Mesendoderm (in vitro differentiated cells): Measurements from ENCODE around the gene COL4A4.

Experiments used
- DNase-seq: peaks from one replicate; pipeline ENCODE4 v3.0.0; 2013
- H2AK5ac ChIP-seq: 2 replicates; pipeline ENCODE4 v1.6.1; 2013; ENCODE audit warnings: low read length, inconsistent platforms
- H2BK120ac ChIP-seq: 2 replicates; pipeline ENCODE4 v1.6.1; 2013; ENCODE audit warnings: low read depth, mild to moderate bottlenecking, low read length, moderate library complexity, mixed read lengths
- H2BK15ac ChIP-seq: replicated peaks from 2 replicates; pipeline ENCODE4 v1.6.1; 2013; ENCODE audit warnings: low read depth, mild to moderate bottlenecking, moderate library complexity
- H2BK5ac ChIP-seq: 2 replicates; pipeline ENCODE4 v1.6.1; 2013; ENCODE audit warnings: low read length, inconsistent platforms
- H3K18ac ChIP-seq: 2 replicates; pipeline ENCODE4 v1.6.1; 2013; ENCODE audit warnings: mild to moderate bottlenecking, low read length, mixed read lengths
- H3K23ac ChIP-seq: one replicate; pipeline ENCODE4 v1.6.1; 2013; ENCODE audit warnings: low read length
- H3K27ac ChIP-seq: 2 replicates; pipeline ENCODE4 v1.5.1; 2013; ENCODE audit warnings: low read depth, mild to moderate bottlenecking, inconsistent platforms, low read length, moderate library complexity
- H3K27me3 ChIP-seq: 2 replicates; pipeline ENCODE4 v1.6.1; 2013; ENCODE audit warnings: low read length, control low read depth, mild to moderate bottlenecking, inconsistent platforms; ENCODE audit not compliant: insufficient read depth, poor library complexity
- H3K36me3 ChIP-seq: 2 replicates; pipeline ENCODE4 v1.6.1; 2013; ENCODE audit warnings: low read length, inconsistent platforms; ENCODE audit not compliant: control insufficient read depth, insufficient read depth
- H3K4ac ChIP-seq: one replicate; pipeline ENCODE4 v1.6.1; 2013; ENCODE audit warnings: low read depth, mild to moderate bottlenecking, low read length, moderate library complexity
- H3K4me1 ChIP-seq: 2 replicates; pipeline ENCODE4 v1.6.1; 2013; ENCODE audit warnings: low read depth, low read length, inconsistent platforms; ENCODE audit not compliant: control insufficient read depth
- H3K4me2 ChIP-seq: 2 replicates; pipeline ENCODE4 v1.6.1; 2013; ENCODE audit warnings: low read length
- H3K4me3 ChIP-seq: 2 replicates; pipeline ENCODE4 v1.5.1; 2013; ENCODE audit warnings: mild to moderate bottlenecking, low read length
- H3K56ac ChIP-seq: one replicate; pipeline ENCODE4 v1.6.1; 2013; ENCODE audit warnings: low read length
- H3K79me1 ChIP-seq: 2 replicates; pipeline ENCODE4 v1.6.1; 2013; ENCODE audit warnings: low read length, inconsistent platforms
- H3K79me2 ChIP-seq: 2 replicates; pipeline ENCODE4 v1.6.1; 2013; ENCODE audit warnings: mild to moderate bottlenecking, low read length; ENCODE audit not compliant: control insufficient read depth, insufficient read depth
- H3K9ac ChIP-seq: 2 replicates; pipeline ENCODE4 v1.6.1; 2013; ENCODE audit warnings: low read length, inconsistent platforms
- H4K5ac ChIP-seq: one replicate; pipeline ENCODE4 v1.6.1; 2013; ENCODE audit warnings: low read length
- H4K8ac ChIP-seq: one replicate; pipeline ENCODE4 v1.6.1; 2013; ENCODE audit warnings: low read depth, mild to moderate bottlenecking, control low read depth, low read length, moderate library complexity
- WGBS: extraction: QIAGEN DNeasy Blood & Tissue Kit; methylation state at CpG from one replicate; pipeline ENCODE4 v1.1.7; 2013; ENCODE audit warnings: low lambda C conversion rate, missing lambda C conversion rate; ENCODE audit not compliant: insufficient coverage; ENCODE audit errors: extremely low coverage; 5-methylcytosine and 5-hydroxymethylcytosine counted together

Gene COL4A4

GRCh38 chr2:227000123-227000522, 163.9 kb downstream of the COL4A4 start:
- Histone ChIP-seq H2BK120ac (no peak overlapping the region), H3K4me3 (no peak overlapping the region), H3K4ac (no peak overlapping the region), H3K36me3 (no peaks in the 10 kb centered on the region), H3K4me1 (no peaks in the 10 kb centered on the region), H4K5ac (no peak overlapping the region), H3K27ac (no peak overlapping the region), H3K27me3 (no peaks in the 10 kb centered on the region), H2BK15ac (no peak overlapping the region), H3K9ac (no peak overlapping the region), H4K8ac (no peak overlapping the region), H3K23ac (no peak overlapping the region), H3K79me2 (no peaks in the 10 kb centered on the region), H3K4me2 (no peak overlapping the region), H2AK5ac (no peak overlapping the region), H2BK5ac (no peak overlapping the region), H3K79me1 (no peaks in the 10 kb centered on the region), H3K18ac (no peak overlapping the region), H3K56ac (no peak overlapping the region)
- no peak for DNase-seq
- WGBS = no CpG with 5 or more reads among the region's 2 CpGs

- no peaks in the 10 kb centered on the region for H3K36me3 ChIP-seq
- DNase-seq = no peak
- no peak overlapping the region for H2BK15ac ChIP-seq
- no peaks in the 10 kb centered on the region for H3K79me1 ChIP-seq
- H3K4me2 ChIP-seq = no peak overlapping the region
- no peak overlapping the region for H3K9ac ChIP-seq
- H2BK5ac ChIP-seq = no peak overlapping the region
- no peaks in the 10 kb centered on the region for H3K4me1 ChIP-seq
- H3K27ac ChIP-seq = no peak overlapping the region
- no peak overlapping the region for H2AK5ac ChIP-seq
- H3K23ac ChIP-seq = no peak overlapping the region
- H4K5ac ChIP-seq = no peak overlapping the region
- H3K27me3 ChIP-seq = no peaks in the 10 kb centered on the region
- no peaks in the 10 kb centered on the region for H3K79me2 ChIP-seq
- no peak overlapping the region for H3K18ac ChIP-seq
- H2BK120ac ChIP-seq = no peak overlapping the region
- H3K4me3 ChIP-seq = no peak overlapping the region
- no peak overlapping the region for H3K4ac ChIP-seq
- H3K56ac ChIP-seq = no peak overlapping the region
- H4K8ac ChIP-seq = no peak overlapping the region
- WGBS = no CpG with 5 or more reads among the region's 2 CpGs
Observed at GRCh38 chr2:226999661-227000060, 164.3 kb downstream of the COL4A4 start.

- Histone ChIP-seq H2BK120ac (no peak overlapping the region), H3K79me1 (no peaks in the 10 kb centered on the region), H3K4me2 (no peak overlapping the region), H3K4ac (no peak overlapping the region), H4K8ac (no peak overlapping the region), H2BK15ac (no peak overlapping the region), H3K36me3 (no peaks in the 10 kb centered on the region), H2BK5ac (no peak overlapping the region), H3K27me3 (no peaks in the 10 kb centered on the region), H3K27ac (no peak overlapping the region), H3K9ac (no peak overlapping the region), H3K23ac (no peak overlapping the region), H3K4me1 (no peaks in the 10 kb centered on the region), H2AK5ac (no peak overlapping the region), H4K5ac (no peak overlapping the region), H3K56ac (no peak overlapping the region), H3K18ac (no peak overlapping the region), H3K79me2 (no peaks in the 10 kb centered on the region), H3K4me3 (no peak overlapping the region)
- DNase-seq = no peak
- WGBS = no CpG with 5 or more reads among the region's 15 CpGs
Observed at GRCh38 chr2:226995625-226996041, 168.4 kb downstream of the COL4A4 start.

GRCh38 chr2:226994775-226995174, 169.2 kb downstream of the COL4A4 start:
- DNase-seq = no peak
- Histone ChIP-seq H3K79me2 (no peaks in the 10 kb centered on the region), H2BK15ac (no peak overlapping the region), H3K36me3 (no peaks in the 10 kb centered on the region), H3K4me3 (no peak overlapping the region), H2BK5ac (no peak overlapping the region), H3K4me2 (no peak overlapping the region), H2BK120ac (no peak overlapping the region), H4K8ac (no peak overlapping the region), H3K27me3 (no peaks in the 10 kb centered on the region), H3K18ac (no peak overlapping the region), H4K5ac (no peak overlapping the region), H2AK5ac (no peak overlapping the region), H3K23ac (no peak overlapping the region), H3K4me1 (no peaks in the 10 kb centered on the region), H3K27ac (no peak overlapping the region), H3K9ac (no peak overlapping the region), H3K4ac (no peak overlapping the region), H3K79me1 (no peaks in the 10 kb centered on the region), H3K56ac (no peak overlapping the region)
- no CpG with 5 or more reads among the region's 4 CpGs for WGBS

DNA sequence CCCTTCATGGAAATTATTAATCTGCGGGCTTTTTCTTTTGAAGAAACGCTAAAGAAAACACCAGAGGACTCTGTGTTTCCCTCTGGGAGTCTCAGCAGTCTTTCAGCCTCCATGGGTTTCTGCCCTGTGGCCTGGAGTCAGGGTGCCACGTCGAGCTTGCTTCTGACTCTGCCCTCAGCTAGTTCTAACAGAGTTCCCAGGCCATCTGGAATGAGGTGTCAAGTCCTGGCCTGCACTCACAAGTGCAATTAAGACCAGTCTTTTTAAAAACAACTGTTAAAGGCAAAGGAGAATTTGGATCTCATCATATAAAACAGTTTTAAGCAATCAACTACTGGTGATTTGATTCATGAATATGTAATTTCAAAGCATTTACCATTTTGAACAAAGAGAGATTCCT, 170.8 kb downstream of the COL4A4 start:
- H4K8ac ChIP-seq = no peak overlapping the region
- H4K5ac ChIP-seq = no peak overlapping the region
- WGBS = no CpG with 5 or more reads among the region's 4 CpGs
- no peak overlapping the region for H3K18ac ChIP-seq
- no peak overlapping the region for H3K27ac ChIP-seq
- no peaks in the 10 kb centered on the region for H3K27me3 ChIP-seq
- no peak overlapping the region for H3K9ac ChIP-seq
- no peak overlapping the region for H2BK120ac ChIP-seq
- no peak overlapping the region for H3K4me2 ChIP-seq
- no peak overlapping the region for H3K4ac ChIP-seq
- H3K23ac ChIP-seq = no peak overlapping the region
- no peak overlapping the region for H2BK5ac ChIP-seq
- H3K79me2 ChIP-seq = no peaks in the 10 kb centered on the region
- no peak for DNase-seq
- H3K79me1 ChIP-seq = no peaks in the 10 kb centered on the region
- no peak overlapping the region for H3K56ac ChIP-seq
- no peak overlapping the region for H3K4me3 ChIP-seq
- no peaks in the 10 kb centered on the region for H3K36me3 ChIP-seq
- H3K4me1 ChIP-seq = no peaks in the 10 kb centered on the region
- no peak overlapping the region for H2BK15ac ChIP-seq
- H2AK5ac ChIP-seq = no peak overlapping the region

- Histone ChIP-seq H3K4me1 (no peaks in the 10 kb centered on the region), H2AK5ac (no peak overlapping the region), H3K56ac (no peak overlapping the region), H3K36me3 (no peaks in the 10 kb centered on the region), H3K18ac (no peak overlapping the region), H2BK15ac (no peak overlapping the region), H3K27ac (no peak overlapping the region), H4K8ac (no peak overlapping the region), H3K79me1 (no peaks in the 10 kb centered on the region), H2BK5ac (no peak overlapping the region), H3K27me3 (no peaks in the 10 kb centered on the region), H2BK120ac (no peak overlapping the region), H3K4me2 (no peak overlapping the region), H3K23ac (no peak overlapping the region), H3K79me2 (no peaks in the 10 kb centered on the region), H4K5ac (no peak overlapping the region), H3K4me3 (no peak overlapping the region), H3K4ac (no peak overlapping the region), H3K9ac (no peak overlapping the region)
- DNase-seq = no peak
- no CpG with 5 or more reads among the region's 2 CpGs for WGBS
Observed at GRCh38 chr2:226991663-226992062, 172.3 kb downstream of the COL4A4 start.
